Measurements from ENCODE around the gene ARG2.

Gene ARG2

GRCh38 chr14:67641480-67641879, 21.8 kb downstream of the ARG2 start:
- DNase-seq, result no peak

GRCh38 chr14:67641902-67642749, 22.4 kb downstream of the ARG2 start:
- DNase-seq, result no peak

- no peak for DNase-seq
These were observed 24.0 kb downstream of the ARG2 start for GRCh38 chr14:67643713-67644112.

GRCh38 chr14:67644428-67644827, 24.7 kb downstream of the ARG2 start:
- DNase-seq, result no peak

- DNase-seq, result no peak
These were observed 25.7 kb downstream of the ARG2 start for GRCh38 chr14:67645414-67645813.

GRCh38 chr14:67646131-67646530, 26.4 kb downstream of the ARG2 start:
- no peak for DNase-seq

- DNase-seq, result no peak
These were observed 30.4 kb downstream of the ARG2 start for GRCh38 chr14:67650151-67650550.

- DNase-seq, result no peak
These were observed 31.0 kb downstream of the ARG2 start for GRCh38 chr14:67650694-67651093.

GRCh38 chr14:67652189-67652588, 32.5 kb downstream of the ARG2 start:
- no peak for DNase-seq

GRCh38 chr14:67653651-67654280, 34.0 kb downstream of the ARG2 start:
- no peak for DNase-seq

GRCh38 chr14:67663633-67664032, 43.9 kb downstream of the ARG2 start:
- no peak for DNase-seq

- DNase-seq, result no peak
These were observed 46.1 kb downstream of the ARG2 start for GRCh38 chr14:67665868-67666267.

- no peak for DNase-seq
These were observed 47.2 kb downstream of the ARG2 start for GRCh38 chr14:67666750-67667449.

GRCh38 chr14:67668559-67668958, 48.8 kb downstream of the ARG2 start:
- DNase-seq, result no peak

GRCh38 chr14:67673451-67673850, 53.7 kb downstream of the ARG2 start:
- no peak for DNase-seq

- DNase-seq, result peak; percentile 41
These were observed 54.4 kb downstream of the ARG2 start for GRCh38 chr14:67674139-67674479.

- peak; percentile 70 for DNase-seq
These were observed 54.9 kb downstream of the ARG2 start, which contains the start of gene VTI1B for GRCh38 chr14:67674480-67675218. Gene VTI1B (minus strand): TSS chr14:67674632. CDS start chr14:67674489, 143 bp downstream.

GRCh38 chr14:67675219-67675582, 55.5 kb downstream of the ARG2 start:
- no peak for DNase-seq

- DNase-seq, result no peak
These were observed 59.3 kb downstream of the ARG2 start for GRCh38 chr14:67679006-67679405.

- DNase-seq, result no peak
These were observed 60.4 kb downstream of the ARG2 start for GRCh38 chr14:67680121-67680602.

- DNase-seq, result no peak
These were observed 61.2 kb downstream of the ARG2 start for GRCh38 chr14:67680941-67681340.

- DNase-seq, result no peak
These were observed 64.1 kb downstream of the ARG2 start for GRCh38 chr14:67683842-67684241.

- no peak for DNase-seq
These were observed 70.3 kb downstream of the ARG2 start for GRCh38 chr14:67690011-67690410.
